GM19468 (cell line): Measurements from ENCODE around the gene PLAC1.

ENCODE experiments used
- ATAC-seq: cut with Tn5 transposase; IDR thresholded peaks from one replicate; pipeline ENCODE4 v1.9.1; 2021; ENCODE audit warnings: mild to moderate bottlenecking, moderate library complexity, moderate number of reproducible peaks; ENCODE audit not compliant: unreplicated experiment; ENCODE audit errors: extremely low read depth

The PLAC1 gene

GRCh38 chrX:134671294-134671693 is 13.0 kb upstream of the PLAC1 start:
- no peak for ATAC-seq

GRCh38 chrX:134670134-134670924 is 12.1 kb upstream of the PLAC1 start:
- ATAC-seq = no peak

DNA sequence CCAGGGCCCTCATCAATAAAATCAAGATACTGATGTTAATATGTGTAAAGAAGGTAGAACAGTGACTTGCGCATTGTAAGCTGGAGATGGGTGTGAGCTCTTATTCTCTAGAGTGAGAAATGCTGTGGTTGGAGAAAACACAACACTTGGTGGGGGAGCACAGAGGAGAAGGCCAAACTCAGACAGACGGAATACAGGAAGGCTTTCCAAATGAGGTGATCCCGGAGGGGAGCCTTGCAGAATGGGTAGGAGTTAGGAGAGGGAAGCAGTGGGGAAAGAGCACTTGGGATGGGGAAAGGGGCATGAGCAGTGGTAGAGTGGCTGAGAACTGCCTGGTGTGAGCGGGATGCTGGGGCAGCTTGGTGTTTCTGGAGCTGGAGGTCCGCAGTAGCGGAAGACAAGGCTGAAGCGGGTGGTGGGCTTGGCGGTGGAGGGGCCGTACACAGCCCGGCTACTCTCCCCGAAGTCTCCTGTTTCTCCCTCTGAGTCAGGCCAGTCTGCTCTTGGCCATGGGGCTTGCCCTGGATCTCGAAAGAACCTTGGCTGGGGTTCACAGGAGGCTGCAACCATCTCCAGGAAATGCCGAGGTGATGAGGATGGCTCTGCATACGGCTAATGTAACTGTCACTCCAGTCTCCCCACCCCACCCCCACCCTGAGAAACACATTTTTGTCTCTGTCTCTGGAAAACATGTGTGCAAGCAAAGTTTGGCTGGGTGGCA is 11.3 kb upstream of the PLAC1 start:
- ATAC-seq = no peak

DNA sequence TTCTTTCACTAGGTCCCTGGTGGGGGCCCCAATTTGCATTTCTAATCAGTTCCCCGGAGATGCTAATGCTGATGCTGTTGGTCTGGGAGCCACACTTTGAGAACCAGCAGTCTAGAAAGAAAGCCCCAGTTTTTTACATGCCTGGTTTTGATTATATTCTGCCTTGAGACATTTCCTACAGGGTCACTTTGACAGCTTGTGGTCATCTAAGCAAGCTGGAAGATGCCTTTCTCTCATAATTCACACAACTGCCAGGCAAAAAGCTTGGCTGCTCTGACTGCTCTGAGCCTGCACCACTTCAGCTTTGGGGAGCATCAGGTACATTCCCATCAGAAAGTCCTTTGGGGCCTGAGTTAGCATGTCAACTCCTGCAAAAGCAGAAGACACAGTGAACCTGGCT is 5.9 kb upstream of the PLAC1 start:
- ATAC-seq = no peak

DNA sequence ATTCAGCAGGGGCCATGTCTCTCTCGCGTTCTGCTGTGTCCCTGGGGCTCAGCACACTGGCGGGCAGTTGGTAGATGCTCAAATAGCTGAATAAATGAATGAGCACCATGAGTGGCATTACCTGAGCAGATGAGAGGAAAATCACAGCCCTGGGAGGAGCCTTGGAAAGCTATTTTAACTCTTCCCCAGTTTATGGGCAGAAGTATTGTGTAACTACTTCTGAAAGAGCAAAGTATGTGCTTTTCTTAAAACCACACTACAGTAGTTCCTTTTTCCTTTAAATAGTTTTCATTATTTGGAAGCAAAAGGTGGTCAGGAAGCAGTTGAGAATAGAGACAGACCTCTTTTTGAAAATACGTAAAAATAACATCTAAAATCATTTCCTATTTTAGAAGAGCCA is 3.0 kb upstream of the PLAC1 start:
- no peak for ATAC-seq

DNA sequence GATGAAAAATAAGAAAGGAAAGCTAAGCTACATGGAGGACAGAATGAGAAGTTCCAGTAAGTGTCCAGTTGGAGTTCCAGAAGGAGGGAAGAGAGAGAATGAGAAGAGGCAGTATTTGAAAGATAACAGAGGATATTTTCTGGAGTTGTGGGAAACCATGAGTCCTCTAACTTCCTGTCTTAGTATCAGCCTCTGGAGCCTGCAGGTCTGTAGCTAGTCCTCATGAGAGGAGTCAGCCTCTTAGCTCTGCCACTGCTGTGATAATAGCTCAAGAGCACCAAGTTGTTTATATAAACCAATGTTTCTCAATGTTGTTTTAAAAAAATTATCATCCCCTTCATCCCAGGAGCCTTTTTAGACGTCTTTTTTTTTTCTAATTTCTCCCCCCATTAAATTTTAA is 2.4 kb upstream of the PLAC1 start:
- no peak for ATAC-seq

DNA sequence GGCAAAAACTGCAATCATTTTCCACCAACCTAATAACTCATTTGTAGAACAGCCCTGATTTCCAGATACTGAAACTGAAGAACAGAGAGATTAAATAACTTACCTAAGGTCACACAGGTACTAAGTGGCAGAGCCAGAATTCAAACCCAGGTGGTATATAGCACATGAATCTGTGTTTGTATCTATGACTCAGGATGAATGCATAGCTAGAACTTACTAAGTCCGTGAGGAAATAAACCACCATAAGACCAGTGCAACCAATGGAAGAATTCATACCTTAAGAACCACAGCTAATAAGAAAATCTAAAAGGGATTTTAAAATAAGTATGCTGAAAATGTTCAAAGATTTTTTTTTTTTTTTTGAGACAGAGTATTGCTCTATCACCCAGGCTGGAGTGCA is 1.5 kb upstream of the PLAC1 start:
- no peak for ATAC-seq

GRCh38 chrX:134658760-134659023 is 421 bp upstream of the PLAC1 start:
- ATAC-seq = no peak

DNA sequence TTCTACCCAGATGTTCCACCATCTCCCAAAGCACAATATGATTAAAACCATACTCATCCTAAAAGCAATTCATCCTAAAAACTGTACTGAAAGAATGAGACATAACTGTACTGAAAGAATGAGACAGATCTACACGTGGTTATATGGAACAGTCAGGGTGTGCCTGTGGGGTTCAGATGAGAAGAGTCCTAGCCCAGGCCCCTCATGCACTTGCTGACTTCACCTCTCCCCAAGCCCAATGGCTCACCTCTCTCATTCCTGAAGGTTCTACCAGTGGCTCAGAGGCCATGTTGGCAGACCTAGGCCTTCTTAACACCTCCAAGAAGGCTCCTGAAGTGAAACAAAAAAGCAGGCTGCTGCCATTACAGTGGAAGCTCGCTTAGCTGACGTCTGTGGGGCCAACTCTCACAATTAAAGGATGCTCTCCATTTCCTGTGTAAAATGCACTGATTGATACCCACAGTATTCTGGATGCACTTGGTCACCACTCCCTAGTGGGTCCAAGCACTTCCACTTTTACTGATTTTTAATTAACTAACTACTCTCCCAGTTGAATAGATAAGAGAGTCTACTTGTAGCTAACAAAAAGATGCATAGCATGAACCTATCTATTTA is 3.8 kb downstream of the PLAC1 start:
- ATAC-seq = no peak

GRCh38 chrX:134653835-134654234 is 4.4 kb downstream of the PLAC1 start:
- no peak for ATAC-seq

- no peak for ATAC-seq
Measured at GRCh38 chrX:134650701-134651100, 7.6 kb downstream of the PLAC1 start.

- ATAC-seq = no peak
Measured at GRCh38 chrX:134649770-134650169, 8.5 kb downstream of the PLAC1 start.

DNA sequence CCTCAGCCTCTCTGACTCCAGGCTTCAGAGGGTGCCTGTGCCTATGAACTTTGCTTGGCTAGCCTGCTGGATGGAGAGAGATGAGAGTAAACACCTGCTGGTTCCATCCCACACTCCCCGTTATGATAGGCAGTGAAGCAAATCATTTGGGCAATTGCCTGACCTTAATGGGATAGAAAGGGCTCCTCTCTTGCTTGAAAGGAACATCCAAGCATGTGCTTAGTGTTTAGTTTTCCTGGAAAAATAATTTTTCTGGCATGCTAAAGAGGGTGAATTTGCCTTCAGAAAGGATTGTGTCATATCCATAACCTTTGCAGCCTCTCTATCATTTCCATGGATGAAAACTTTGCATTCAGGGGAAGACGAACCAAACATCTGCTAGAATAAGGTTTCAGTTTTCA is 10.8 kb downstream of the PLAC1 start:
- no peak for ATAC-seq

DNA sequence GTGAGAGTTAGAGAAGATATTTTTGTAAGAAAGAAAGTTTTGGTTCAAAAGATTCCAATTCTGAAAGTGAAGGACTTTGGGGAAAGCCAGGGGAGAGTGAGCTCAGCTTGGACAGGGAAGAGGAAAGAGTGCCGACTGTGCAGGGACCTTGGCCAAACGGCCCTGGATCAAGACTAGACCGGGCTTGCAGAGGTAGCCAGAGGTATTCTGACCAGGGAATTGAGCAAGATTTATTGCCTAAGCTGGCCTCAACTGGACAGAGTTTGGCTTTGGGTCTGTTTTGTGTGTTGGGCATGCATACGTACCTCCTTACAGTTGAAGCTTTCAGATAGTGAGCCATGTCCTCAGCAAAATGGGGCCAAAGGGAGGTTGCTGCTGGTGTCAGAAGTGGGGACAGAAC is 11.6 kb downstream of the PLAC1 start:
- no peak for ATAC-seq

DNA sequence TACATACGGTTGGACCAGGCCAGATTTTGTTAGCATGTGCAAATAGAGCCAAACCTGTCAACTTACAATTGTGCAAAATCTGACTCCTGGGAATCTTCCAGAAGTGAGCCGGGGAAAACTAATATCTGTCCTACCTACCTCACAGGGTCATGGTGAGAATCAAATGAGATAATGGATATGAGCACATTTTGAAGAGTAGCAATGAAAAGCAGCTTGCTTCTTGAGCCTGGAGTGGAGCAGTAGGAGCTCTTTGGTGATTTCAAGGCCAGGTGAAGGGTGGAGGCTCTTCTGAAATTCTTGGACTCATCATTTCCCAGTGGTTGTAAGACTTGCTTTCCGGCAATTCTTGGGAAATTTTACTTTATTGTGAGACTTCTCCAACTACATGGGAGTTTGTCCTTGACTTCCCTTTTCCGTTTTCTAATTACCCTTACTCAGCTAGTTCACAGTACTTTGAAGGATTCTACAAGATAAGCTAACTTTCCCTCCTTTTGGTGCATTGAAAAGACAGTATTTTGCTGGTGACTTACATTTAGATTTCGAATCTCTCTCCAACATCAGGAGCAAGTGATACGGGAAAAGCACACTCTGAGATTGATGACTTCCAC is 12.2 kb downstream of the PLAC1 start:
- ATAC-seq = no peak

DNA sequence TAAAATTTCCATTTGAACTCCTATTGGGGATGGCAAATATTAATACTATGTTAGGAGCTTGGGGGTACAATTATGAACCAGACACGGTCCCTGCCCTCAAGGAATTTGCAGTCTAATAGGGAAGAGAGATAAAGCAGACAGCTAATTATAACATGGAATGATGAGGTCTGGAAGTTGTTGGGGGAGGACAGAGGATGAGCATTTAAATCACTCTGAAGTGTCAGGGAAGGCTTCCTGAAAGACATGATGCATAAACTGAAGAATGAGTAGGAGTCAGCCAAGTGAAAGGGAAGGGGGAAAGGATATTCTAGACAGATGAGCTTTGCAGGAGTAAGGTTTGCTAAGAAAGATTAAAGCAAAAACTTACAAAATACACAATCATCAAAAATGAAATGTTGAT is 15.9 kb downstream of the PLAC1 start:
- no peak for ATAC-seq

GRCh38 chrX:134641346-134641745 is 16.9 kb downstream of the PLAC1 start:
- ATAC-seq = no peak

DNA sequence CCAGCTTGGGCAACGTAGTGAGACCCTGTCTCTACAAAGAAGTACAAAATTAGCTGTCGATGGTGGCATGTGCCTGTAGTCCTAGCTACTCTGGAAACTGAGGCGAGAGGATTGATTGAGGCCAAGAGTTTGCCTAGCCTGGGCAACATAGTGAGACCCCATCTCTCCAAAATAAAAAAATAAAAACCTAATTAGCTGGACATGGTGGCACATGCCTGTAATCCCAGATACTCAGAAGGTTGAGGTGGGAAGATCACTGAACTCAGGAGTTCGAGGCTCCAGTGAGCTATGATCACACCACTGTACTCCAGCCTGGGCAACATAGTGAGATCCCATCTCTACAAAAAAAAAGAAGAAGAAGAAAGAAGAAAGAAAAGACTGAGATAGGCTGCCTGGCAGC is 17.4 kb downstream of the PLAC1 start:
- ATAC-seq = no peak

DNA sequence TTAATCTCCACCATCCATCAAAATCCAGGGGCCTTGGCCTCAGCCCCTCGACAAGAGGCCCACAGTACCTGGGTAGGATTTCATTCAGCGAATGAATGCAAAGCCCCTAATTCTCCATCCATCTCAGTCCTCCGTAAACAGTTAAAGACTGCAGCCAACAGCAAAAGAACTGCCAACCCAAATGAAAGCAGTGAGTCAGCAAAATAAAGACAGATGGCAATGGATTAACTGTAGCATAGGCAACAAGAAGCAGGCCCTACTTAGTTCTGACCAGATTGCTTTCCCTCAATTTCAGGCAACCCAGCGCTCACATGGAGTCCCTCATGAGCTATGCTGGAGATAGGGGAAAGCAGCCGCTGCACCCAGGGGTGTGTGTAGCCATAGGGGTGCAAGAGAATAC is 21.4 kb downstream of the PLAC1 start:
- ATAC-seq = no peak

- no peak for ATAC-seq
Measured at GRCh38 chrX:134634691-134635090, 23.6 kb downstream of the PLAC1 start.

GRCh38 chrX:134633832-134634231 is 24.4 kb downstream of the PLAC1 start:
- no peak for ATAC-seq
